ENCODE measurements around the gene LRP1-AS.

Gene LRP1-AS

DNA sequence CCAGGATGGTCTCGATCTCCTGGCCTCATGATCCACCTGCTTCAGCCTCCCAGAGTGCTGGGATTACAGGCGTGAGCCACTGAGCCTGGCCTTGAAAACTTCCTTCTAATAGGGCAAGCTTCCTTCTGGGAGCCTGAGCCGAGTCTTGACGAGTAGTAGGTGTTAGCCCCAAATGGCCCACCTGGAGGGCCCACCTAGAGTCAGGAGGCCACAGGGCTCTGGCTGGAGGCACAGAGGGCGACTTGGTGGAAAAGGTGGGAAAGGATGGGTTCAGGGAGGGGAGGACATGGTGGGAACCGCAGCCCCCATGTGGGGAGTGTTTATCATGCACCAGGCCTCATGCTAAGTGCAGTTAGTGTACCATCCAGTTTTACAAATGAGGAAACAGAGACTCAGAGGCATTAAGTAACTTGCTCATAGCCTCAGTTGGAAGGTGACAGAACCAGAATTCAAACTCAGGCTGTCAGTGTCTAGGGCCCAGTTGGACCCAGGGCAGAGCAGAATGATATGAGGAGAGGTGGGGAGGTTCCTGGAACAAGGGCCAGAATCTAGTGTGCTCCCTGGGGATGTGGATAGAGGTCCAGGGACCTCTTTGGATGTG, 3.1 kb upstream of the LRP1-AS start:
- no peak overlapping the region for H3K27ac ChIP-seq (ENCODE audit: low read depth, low read length)

GRCh38 chr12:57149245-57149900, 2.0 kb upstream of the LRP1-AS start:
- Histone ChIP-seq H3K9ac (ENCODE audit: low read depth, low read length) (no peak overlapping the region), H3K27ac (ENCODE audit: low read depth, low read length) (0 out of 2 replicates have a peak overlapping the region, but pooled peaks have one; percentile 10), H3K4me3 (ENCODE audit: low read length) (no peak overlapping the region), H3K27me3 (ENCODE audit: insufficient read depth, low read length) (no peaks in the 10 kb centered on the region), H3K9me3 (ENCODE audit: insufficient read depth, low read depth, low read length) (no peaks in the 10 kb centered on the region), H3K36me3 (ENCODE audit: insufficient read depth, low read length) (peaks cover 85% of the 10 kb centered on the region), H3K4me1 (ENCODE audit: insufficient read depth, low read length) (peaks cover 5% of the 10 kb centered on the region; the same call in 1 of the 2 replicates)
- 86% methylated on average over 13 of the region's 13 CpGs for WGBS

More for the DNA sequence above, 3.1 kb upstream of the LRP1-AS start:
- Histone ChIP-seq H3K4me1 (ENCODE audit: insufficient read depth, low read length) (peaks cover 5% of the 10 kb centered on the region; the same call in 1 of the 2 replicates), H3K9ac (ENCODE audit: low read depth, low read length) (no peak overlapping the region), H3K27me3 (ENCODE audit: insufficient read depth, low read length) (no peaks in the 10 kb centered on the region), H3K9me3 (ENCODE audit: insufficient read depth, low read depth, low read length) (no peaks in the 10 kb centered on the region), H3K4me3 (ENCODE audit: low read length) (no peak overlapping the region), H3K36me3 (ENCODE audit: insufficient read depth, low read length) (peaks cover 85% of the 10 kb centered on the region)
- 88% methylated on average over 6 of the region's 6 CpGs for WGBS

DNA sequence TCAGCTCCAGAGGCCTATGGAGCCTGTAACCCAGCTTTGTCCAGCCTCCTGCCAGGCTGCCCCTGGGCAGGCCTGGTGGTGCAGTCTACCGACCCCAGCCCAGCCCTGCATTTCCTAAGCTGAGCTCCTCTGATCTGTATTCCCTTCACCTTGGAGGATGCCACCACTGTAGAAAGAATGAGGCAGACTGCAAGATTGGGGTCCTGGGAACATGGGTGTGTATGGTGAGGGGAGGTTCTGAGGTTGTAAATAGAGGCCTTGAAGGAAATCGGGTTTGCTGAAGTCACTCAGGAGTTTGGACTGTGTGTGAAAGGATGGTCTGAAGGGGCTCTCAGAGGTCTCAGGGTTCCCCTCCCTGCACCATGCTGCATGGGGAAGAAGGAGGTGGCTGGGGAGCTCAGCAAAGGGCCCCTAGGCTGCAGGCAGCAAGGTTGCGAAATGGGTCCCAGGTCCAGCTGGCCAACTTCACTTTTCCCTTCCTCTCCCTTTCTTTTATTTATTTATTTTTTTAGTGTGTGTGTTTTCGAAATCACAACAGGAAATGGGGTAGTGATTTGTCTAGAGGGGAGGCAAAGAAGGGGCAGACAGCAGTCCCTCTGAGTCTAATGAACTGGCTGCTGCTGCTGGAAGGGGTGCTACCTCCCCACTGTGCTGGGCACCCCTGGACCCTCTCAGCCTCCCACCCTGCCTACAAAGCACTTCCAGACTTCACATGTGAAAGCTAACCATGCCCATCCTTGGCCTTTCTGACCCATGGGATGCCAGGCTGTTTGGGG, 1.2 kb upstream of the LRP1-AS start:
- Histone ChIP-seq H3K27me3 (ENCODE audit: insufficient read depth, low read length) (no peaks in the 10 kb centered on the region), H3K36me3 (ENCODE audit: insufficient read depth, low read length) (peaks cover 85% of the 10 kb centered on the region), H3K9me3 (ENCODE audit: insufficient read depth, low read depth, low read length) (no peaks in the 10 kb centered on the region), H3K4me1 (ENCODE audit: insufficient read depth, low read length) (peaks cover 5% of the 10 kb centered on the region; the same call in 1 of the 2 replicates), H3K9ac (ENCODE audit: low read depth, low read length) (no peak overlapping the region), H3K4me3 (ENCODE audit: low read length) (no peak overlapping the region), H3K27ac (ENCODE audit: low read depth, low read length) (no peak overlapping the region)
- WGBS = 87% methylated on average over 3 of the region's 4 CpGs

- Histone ChIP-seq H3K9ac (ENCODE audit: low read depth, low read length) (no peak overlapping the region), H3K36me3 (ENCODE audit: insufficient read depth, low read length) (peaks cover 88% of the 10 kb centered on the region), H3K4me1 (ENCODE audit: insufficient read depth, low read length) (peaks cover 3% of the 10 kb centered on the region; the same call in 1 of the 2 replicates), H3K27ac (ENCODE audit: low read depth, low read length) (no peak overlapping the region), H3K4me3 (ENCODE audit: low read length) (no peak overlapping the region), H3K27me3 (ENCODE audit: insufficient read depth, low read length) (no peaks in the 10 kb centered on the region), H3K9me3 (ENCODE audit: insufficient read depth, low read depth, low read length) (no peaks in the 10 kb centered on the region)
- 83% methylated on average over 2 of the region's 2 CpGs for WGBS
These were observed 1.3 kb downstream of the LRP1-AS start for GRCh38 chr12:57146092-57146491.

DNA sequence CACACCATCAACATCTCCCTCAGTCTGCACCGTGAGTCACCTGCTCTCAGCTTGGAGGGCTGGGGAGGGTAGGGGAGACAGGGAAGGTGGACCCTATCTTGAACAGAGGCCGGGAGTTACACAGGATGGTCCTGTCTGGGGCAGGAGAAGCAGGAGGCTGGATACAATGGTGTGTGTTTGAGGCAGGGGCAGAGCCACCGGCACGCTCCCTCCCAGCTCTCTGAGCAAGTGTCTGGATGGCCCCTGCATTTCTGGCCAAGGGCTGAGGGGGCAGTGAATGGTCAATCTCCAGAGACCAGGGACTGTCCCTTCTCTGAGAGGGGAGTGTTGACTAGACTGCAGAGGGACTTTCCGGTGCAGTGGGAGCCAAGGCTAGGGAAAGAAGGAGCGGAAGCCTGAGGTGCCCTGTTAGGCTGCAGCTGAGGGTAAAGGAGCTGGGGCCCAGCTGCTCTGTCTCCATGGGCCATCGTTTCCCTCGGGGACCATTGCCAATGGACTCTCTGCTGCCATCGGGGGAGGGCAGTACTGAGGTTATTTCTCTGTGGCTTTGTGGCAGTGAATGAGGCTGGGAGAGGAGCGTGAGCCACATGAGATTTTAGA, 1.9 kb downstream of the LRP1-AS start:
- Histone ChIP-seq H3K36me3 (ENCODE audit: insufficient read depth, low read length) (peaks cover 88% of the 10 kb centered on the region), H3K27ac (ENCODE audit: low read depth, low read length) (no peak overlapping the region), H3K9me3 (ENCODE audit: insufficient read depth, low read depth, low read length) (no peaks in the 10 kb centered on the region), H3K4me3 (ENCODE audit: low read length) (no peak overlapping the region), H3K9ac (ENCODE audit: low read depth, low read length) (no peak overlapping the region), H3K4me1 (ENCODE audit: insufficient read depth, low read length) (peaks cover 3% of the 10 kb centered on the region; the same call in 1 of the 2 replicates), H3K27me3 (ENCODE audit: insufficient read depth, low read length) (no peaks in the 10 kb centered on the region)
- 90% methylated on average over 10 of the region's 10 CpGs for WGBS

DNA sequence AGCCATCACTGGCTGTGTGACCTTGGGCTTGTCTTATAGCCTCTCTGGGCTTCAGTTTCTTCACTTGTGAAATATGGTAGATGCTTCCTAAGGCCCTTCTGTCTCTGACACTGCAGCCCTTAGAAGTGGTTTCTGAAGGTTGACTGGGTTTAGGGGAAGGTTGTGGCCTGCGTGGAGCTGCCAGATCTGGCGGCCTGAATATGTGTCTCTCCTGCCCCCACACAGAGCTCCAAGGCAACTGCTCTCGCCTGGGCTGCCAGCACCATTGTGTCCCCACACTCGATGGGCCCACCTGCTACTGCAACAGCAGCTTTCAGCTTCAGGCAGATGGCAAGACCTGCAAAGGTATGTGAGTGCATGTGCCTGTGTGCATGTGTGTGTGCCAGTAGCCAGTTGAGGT, 4.0 kb downstream of the LRP1-AS start:
- peaks cover 91% of the 10 kb centered on the region for H3K36me3 ChIP-seq (ENCODE audit: insufficient read depth, low read length)
- H3K27me3 ChIP-seq (ENCODE audit: insufficient read depth, low read length) = no peaks in the 10 kb centered on the region
- H3K9ac ChIP-seq (ENCODE audit: low read depth, low read length) = no peak overlapping the region
- H3K27ac ChIP-seq (ENCODE audit: low read depth, low read length) = no peak overlapping the region
- peaks cover 3% of the 10 kb centered on the region; the same call in 1 of the 2 replicates for H3K4me1 ChIP-seq (ENCODE audit: insufficient read depth, low read length)
- H3K4me3 ChIP-seq (ENCODE audit: low read length) = no peak overlapping the region
- WGBS = 96% methylated on average over 4 of the region's 4 CpGs
- no peaks in the 10 kb centered on the region for H3K9me3 ChIP-seq (ENCODE audit: insufficient read depth, low read depth, low read length)

DNA sequence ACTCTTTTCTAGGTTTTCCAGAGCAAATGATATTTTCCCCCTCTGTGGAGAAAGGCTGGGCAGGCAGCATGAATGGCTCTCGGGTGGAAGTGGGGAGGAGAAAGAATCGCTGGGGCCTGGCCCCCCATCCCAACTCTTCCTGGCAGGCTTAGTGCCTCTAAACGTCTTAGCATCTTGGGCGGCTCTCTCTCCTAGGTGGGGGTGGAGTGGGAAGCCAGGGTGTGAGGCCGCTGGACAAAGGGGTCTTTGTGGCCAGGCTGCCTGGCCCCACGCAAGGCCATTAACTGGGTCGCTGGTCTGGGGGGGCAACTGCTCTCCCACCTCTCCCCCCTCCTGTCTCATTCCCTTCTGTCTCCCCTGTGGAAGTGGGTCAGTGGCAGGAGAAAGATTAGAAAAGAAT, 4.7 kb downstream of the LRP1-AS start:
- Histone ChIP-seq H3K4me3 (ENCODE audit: low read length) (no peak overlapping the region), H3K36me3 (ENCODE audit: insufficient read depth, low read length) (peaks cover 89% of the 10 kb centered on the region), H3K27ac (ENCODE audit: low read depth, low read length) (no peak overlapping the region), H3K9me3 (ENCODE audit: insufficient read depth, low read depth, low read length) (no peaks in the 10 kb centered on the region), H3K9ac (ENCODE audit: low read depth, low read length) (no peak overlapping the region), H3K4me1 (ENCODE audit: insufficient read depth, low read length) (peaks cover 3% of the 10 kb centered on the region; the same call in 1 of the 2 replicates), H3K27me3 (ENCODE audit: insufficient read depth, low read length) (no peaks in the 10 kb centered on the region)
- WGBS = 88% methylated on average over 7 of the region's 7 CpGs

- peaks cover 88% of the 10 kb centered on the region for H3K36me3 ChIP-seq (ENCODE audit: insufficient read depth, low read length)
- 95% methylated on average over 9 of the region's 9 CpGs for WGBS
- no peak overlapping the region for H3K9ac ChIP-seq (ENCODE audit: low read depth, low read length)
These were observed 5.3 kb downstream of the LRP1-AS start for GRCh38 chr12:57142121-57142520.

DNA sequence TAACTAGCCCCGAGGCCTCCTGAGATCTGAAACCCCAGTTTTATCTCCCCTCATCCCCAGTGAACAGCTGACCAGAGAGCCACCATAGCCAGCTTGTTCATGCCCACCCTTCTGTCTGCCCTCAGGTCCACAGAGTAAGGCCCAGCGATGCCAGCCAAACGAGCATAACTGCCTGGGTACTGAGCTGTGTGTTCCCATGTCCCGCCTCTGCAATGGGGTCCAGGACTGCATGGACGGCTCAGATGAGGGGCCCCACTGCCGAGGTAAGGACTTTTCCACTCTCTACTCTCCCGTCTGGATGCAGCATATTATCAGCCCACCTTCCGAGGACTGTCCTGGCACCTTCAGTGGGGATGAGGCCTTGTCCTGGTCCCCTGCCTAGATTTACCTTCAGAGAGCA, 6.2 kb downstream of the LRP1-AS start:
- WGBS = 89% methylated on average over 8 of the region's 8 CpGs
- Histone ChIP-seq H3K4me3 (ENCODE audit: low read length) (no peak overlapping the region), H3K27me3 (ENCODE audit: insufficient read depth, low read length) (no peaks in the 10 kb centered on the region), H3K9ac (ENCODE audit: low read depth, low read length) (no peak overlapping the region), H3K36me3 (ENCODE audit: insufficient read depth, low read length) (peaks cover 80% of the 10 kb centered on the region), H3K4me1 (ENCODE audit: insufficient read depth, low read length) (peaks cover 5% of the 10 kb centered on the region; the same call in 1 of the 2 replicates), H3K27ac (ENCODE audit: low read depth, low read length) (no peak overlapping the region), H3K9me3 (ENCODE audit: insufficient read depth, low read depth, low read length) (no peaks in the 10 kb centered on the region)

More at GRCh38 chr12:57142121-57142520, 5.3 kb downstream of the LRP1-AS start:
- Histone ChIP-seq H3K9me3 (ENCODE audit: insufficient read depth, low read depth, low read length) (no peaks in the 10 kb centered on the region), H3K27ac (ENCODE audit: low read depth, low read length) (no peak overlapping the region), H3K27me3 (ENCODE audit: insufficient read depth, low read length) (no peaks in the 10 kb centered on the region), H3K4me1 (ENCODE audit: insufficient read depth, low read length) (no peaks in the 10 kb centered on the region), H3K4me3 (ENCODE audit: low read length) (no peak overlapping the region)

GRCh38 chr12:57139796-57140649, 7.4 kb downstream of the LRP1-AS start:
- 91% methylated on average over 6 of the region's 6 CpGs for WGBS
- Histone ChIP-seq H3K27me3 (ENCODE audit: insufficient read depth, low read length) (no peaks in the 10 kb centered on the region), H3K9ac (ENCODE audit: low read depth, low read length) (no peak overlapping the region), H3K36me3 (ENCODE audit: insufficient read depth, low read length) (peaks cover 68% of the 10 kb centered on the region), H3K4me3 (ENCODE audit: low read length) (no peak overlapping the region), H3K4me1 (ENCODE audit: insufficient read depth, low read length) (peaks cover 17% of the 10 kb centered on the region), H3K9me3 (ENCODE audit: insufficient read depth, low read depth, low read length) (no peaks in the 10 kb centered on the region), H3K27ac (ENCODE audit: low read depth, low read length) (no peak overlapping the region)
